NCI-H226 (cell line): Measurements from ENCODE around the gene ZG16B.

Experiments
- DNase-seq: peaks from one replicate; pipeline ENCODE4 v3.0.0-alpha.2; 2015

ZG16B gene

GRCh38 chr16:2829501-2830354 is at the start of gene ZG16B:
TSS of gene ZG16B (plus strand) at chr16:2830303. CDS start at chr16:2830442, 139 bp downstream.
- DNase-seq: no peak

- no peak for DNase-seq
Measured at GRCh38 chr16:2782583-2783351, 47.3 kb upstream of the ZG16B start.

- no peak for DNase-seq
Measured at GRCh38 chr16:2783581-2784357, 46.3 kb upstream of the ZG16B start.

GRCh38 chr16:2784358-2785100 is 45.6 kb upstream of the ZG16B start:
- no peak for DNase-seq

- no peak for DNase-seq
Measured at GRCh38 chr16:2785101-2785991, 44.8 kb upstream of the ZG16B start.

GRCh38 chr16:2786061-2786825 is 43.9 kb upstream of the ZG16B start:
- no peak for DNase-seq

GRCh38 chr16:2786826-2787151 is 43.3 kb upstream of the ZG16B start:
- DNase-seq: no peak

GRCh38 chr16:2787406-2787805 is 42.7 kb upstream of the ZG16B start, which contains the start of gene PRSS33:
TSS of gene PRSS33 (minus strand) at chr16:2787560. CDS start at chr16:2786547, 1,013 bp downstream.
- DNase-seq: no peak

- no peak for DNase-seq
Measured at GRCh38 chr16:2787961-2788360, 42.1 kb upstream of the ZG16B start.

- no peak for DNase-seq
Measured at GRCh38 chr16:2790631-2791030, 39.5 kb upstream of the ZG16B start.

GRCh38 chr16:2791174-2791573 is 38.9 kb upstream of the ZG16B start:
- DNase-seq: no peak

GRCh38 chr16:2792940-2793339 is 37.2 kb upstream of the ZG16B start:
- no peak for DNase-seq

- DNase-seq: no peak
Measured at GRCh38 chr16:2795395-2796143, 34.5 kb upstream of the ZG16B start.

- no peak for DNase-seq
Measured at GRCh38 chr16:2798723-2799204, 31.3 kb upstream of the ZG16B start.

- DNase-seq: no peak
Measured at GRCh38 chr16:2799205-2799858, 30.8 kb upstream of the ZG16B start.

- no peak for DNase-seq
Measured at GRCh38 chr16:2799859-2800226, 30.3 kb upstream of the ZG16B start.

GRCh38 chr16:2803545-2804195 is 26.4 kb upstream of the ZG16B start:
- no peak for DNase-seq

- no peak for DNase-seq
Measured at GRCh38 chr16:2804728-2805127, 25.4 kb upstream of the ZG16B start.

GRCh38 chr16:2806286-2806685 is 23.8 kb upstream of the ZG16B start:
- DNase-seq: no peak
